Measurements from ENCODE around the gene TIGIT. TPM values are rescaled to one million over a fixed set of nuclear protein-coding genes. Genes with fewer than 3 reads are reported as not detected.

TIGIT gene
- total RNA-seq, 4 donors from 2014 or later, result 0.08 to 1.1 (median 0.27) TPM; not detected in 1

DNA sequence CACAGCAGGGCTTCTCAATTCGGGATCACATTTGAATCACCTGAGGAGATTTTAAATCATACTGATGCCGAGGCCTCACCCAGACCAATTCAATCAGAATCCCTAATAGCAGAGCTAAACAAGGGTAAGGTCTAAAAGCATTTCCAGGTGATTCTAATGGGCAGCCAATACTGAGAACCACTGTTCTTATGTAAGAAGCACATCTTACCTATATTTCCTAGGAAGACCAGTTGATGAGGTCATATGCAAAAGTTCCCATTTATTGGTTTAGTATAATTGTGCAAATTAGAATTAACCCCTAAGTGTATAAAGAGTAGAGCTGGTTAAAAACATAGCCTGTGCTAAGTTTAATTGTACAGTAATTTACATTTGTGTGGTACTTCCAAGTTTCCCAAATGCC, 2.1 kb downstream of the TIGIT start:
- Histone ChIP-seq H3K9me3 (no peaks in the 10 kb centered on the region), H3K36me3 (no peaks in the 10 kb centered on the region), H3K4me3 (no peak overlapping the region), H3K27me3 (no peaks in the 10 kb centered on the region), H3K4me1 (no peaks in the 10 kb centered on the region), H3K27ac (no peak overlapping the region)
- ATAC-seq, result no peak
- TF ChIP-seq, protein P1, sequence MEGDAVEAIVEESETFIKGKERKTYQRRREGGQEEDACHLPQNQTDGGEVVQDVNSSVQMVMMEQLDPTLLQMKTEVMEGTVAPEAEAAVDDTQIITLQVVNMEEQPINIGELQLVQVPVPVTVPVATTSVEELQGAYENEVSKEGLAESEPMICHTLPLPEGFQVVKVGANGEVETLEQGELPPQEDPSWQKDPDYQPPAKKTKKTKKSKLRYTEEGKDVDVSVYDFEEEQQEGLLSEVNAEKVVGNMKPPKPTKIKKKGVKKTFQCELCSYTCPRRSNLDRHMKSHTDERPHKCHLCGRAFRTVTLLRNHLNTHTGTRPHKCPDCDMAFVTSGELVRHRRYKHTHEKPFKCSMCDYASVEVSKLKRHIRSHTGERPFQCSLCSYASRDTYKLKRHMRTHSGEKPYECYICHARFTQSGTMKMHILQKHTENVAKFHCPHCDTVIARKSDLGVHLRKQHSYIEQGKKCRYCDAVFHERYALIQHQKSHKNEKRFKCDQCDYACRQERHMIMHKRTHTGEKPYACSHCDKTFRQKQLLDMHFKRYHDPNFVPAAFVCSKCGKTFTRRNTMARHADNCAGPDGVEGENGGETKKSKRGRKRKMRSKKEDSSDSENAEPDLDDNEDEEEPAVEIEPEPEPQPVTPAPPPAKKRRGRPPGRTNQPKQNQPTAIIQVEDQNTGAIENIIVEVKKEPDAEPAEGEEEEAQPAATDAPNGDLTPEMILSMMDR (IDR thresholded peaks at IDR 0.05), result no peak
- TF ChIP-seq POLR2A (IDR thresholded peaks at IDR 0.05) (no peak), EP300 (IDR thresholded peaks at IDR 0.05) (no peak), POLR2AphosphoS5 (IDR thresholded peaks at IDR 0.05) (no peak)
- WGBS, 2 donors (ENCODE audit: low coverage in 1 of 2), result 100% methylated on average over 1 of the region's 2 CpGs; no CpG with 5 or more reads in 1 of the 2 donors

DNA sequence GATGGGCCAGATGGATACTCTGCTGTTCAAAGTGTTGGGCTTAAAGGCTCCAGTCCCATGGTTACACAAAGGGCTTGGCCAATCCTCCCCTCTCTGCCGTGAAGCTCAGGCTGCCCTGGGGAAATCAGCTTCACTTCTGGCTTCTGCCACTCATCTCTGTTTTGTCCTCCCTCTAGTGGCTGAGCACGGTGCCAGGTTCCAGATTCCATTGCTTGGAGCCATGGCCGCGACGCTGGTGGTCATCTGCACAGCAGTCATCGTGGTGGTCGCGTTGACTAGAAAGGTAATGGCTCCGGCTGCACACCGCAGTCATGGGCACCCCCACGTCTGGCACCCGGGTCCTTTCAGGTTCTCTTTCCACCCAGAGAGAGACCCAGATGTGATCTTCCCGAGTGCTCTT, 5.6 kb downstream of the TIGIT start:
- no peaks in the 10 kb centered on the region for H3K4me1 ChIP-seq
- no peaks in the 10 kb centered on the region for H3K9me3 ChIP-seq
- H3K4me3 ChIP-seq, result no peak overlapping the region
- no peak overlapping the region for H3K27ac ChIP-seq
- WGBS, 2 donors (ENCODE audit: low coverage in 1 of 2), result 40 to 74% methylated on average over 2 to 7 of the region's 13 CpGs
- H3K27me3 ChIP-seq, result no peaks in the 10 kb centered on the region
- ATAC-seq, result no peak
- TF ChIP-seq, protein P1 (IDR thresholded peaks at IDR 0.05), result no peak
- TF ChIP-seq POLR2A (IDR thresholded peaks at IDR 0.05) (no peak), POLR2AphosphoS5 (IDR thresholded peaks at IDR 0.05) (no peak), EP300 (IDR thresholded peaks at IDR 0.05) (no peak)
- no peaks in the 10 kb centered on the region for H3K36me3 ChIP-seq

DNA sequence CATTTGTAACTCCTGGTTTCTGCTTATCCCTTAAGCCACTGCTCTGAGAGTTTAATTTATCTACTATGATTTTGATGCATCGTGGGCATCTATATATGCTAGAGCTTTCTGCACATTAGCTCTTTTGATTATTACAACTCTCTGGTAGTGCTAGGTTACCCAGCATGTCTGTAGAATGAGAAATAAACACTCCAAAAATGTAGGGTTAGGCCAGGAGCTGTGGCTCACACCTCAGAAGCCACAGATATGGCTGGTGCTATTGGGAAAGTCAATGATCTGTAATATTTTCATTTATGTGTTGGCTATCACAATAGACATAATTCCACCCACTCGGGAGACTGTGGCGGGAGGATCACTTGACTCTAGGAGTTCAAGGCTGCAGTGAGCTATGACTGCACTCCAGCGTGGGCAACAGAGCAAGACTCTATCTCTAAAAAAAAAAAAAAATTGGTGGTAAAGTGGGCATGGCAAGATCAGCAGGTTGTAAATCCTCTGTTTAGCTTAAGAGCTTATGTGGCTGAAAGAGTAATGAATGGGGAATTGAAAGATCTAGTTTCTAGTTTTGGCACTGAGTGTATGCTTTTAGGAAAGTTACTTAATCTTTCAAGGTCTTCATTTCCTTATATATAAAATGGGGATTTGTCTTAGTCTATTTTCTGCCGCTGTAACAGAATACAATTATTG, 6.3 kb downstream of the TIGIT start:
- H3K4me1 ChIP-seq, result no peaks in the 10 kb centered on the region
- WGBS, 2 donors (ENCODE audit: low coverage in 1 of 2), result 91 to 94% methylated on average over 2 to 4 of the region's 5 CpGs
- no peak for TF ChIP-seq EP300 (IDR thresholded peaks at IDR 0.05)
- TF ChIP-seq POLR2AphosphoS5 (IDR thresholded peaks at IDR 0.05), result no peak
- TF ChIP-seq POLR2A (IDR thresholded peaks at IDR 0.05), result no peak
- TF ChIP-seq, protein P1 (IDR thresholded peaks at IDR 0.05), result no peak
- H3K27ac ChIP-seq, result no peak overlapping the region
- ATAC-seq, result no peak
- H3K4me3 ChIP-seq, result no peak overlapping the region
- no peaks in the 10 kb centered on the region for H3K27me3 ChIP-seq
- no peaks in the 10 kb centered on the region for H3K9me3 ChIP-seq
- H3K36me3 ChIP-seq, result no peaks in the 10 kb centered on the region

DNA sequence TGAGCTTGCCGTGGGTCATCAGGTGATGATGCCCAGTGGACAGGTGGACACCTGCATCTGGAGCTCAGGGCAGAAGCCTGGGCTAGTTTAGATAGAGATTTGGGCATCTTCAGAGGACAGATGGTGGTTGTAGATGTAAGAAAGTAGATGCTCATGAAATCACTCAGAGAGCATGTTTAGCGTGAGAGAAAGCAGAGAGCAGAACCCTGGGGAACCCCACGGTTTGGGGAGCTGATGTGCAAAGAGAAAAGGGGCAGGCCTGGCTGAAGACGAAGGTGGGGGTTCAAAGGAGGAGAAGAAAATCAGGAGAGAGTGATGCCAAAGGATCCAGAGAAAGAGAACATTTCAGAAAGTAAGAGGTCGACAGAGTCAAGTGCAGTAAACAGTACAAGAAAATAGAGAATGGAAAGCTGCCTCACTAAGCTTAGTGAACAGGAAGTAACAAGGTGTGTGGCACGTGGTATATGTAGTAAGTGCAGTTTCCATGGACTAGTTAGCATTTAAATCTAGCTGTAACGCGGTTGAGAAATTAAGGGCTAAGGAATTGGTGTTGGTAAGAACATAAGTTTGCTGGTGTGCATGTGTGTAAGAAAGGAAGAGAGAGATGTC, 13.5 kb downstream of the TIGIT start:
- TF ChIP-seq EP300 (IDR thresholded peaks at IDR 0.05) (no peak), POLR2A (IDR thresholded peaks at IDR 0.05) (no peak), POLR2AphosphoS5 (IDR thresholded peaks at IDR 0.05) (no peak)
- TF ChIP-seq, protein P1 (IDR thresholded peaks at IDR 0.05), result no peak
- no peak overlapping the region for H3K27ac ChIP-seq
- no peaks in the 10 kb centered on the region for H3K36me3 ChIP-seq
- WGBS, 2 donors (ENCODE audit: low coverage in 1 of 2), result 76 to 90% methylated on average over 7 of the region's 8 CpGs
- ATAC-seq, result no peak
- no peaks in the 10 kb centered on the region for H3K27me3 ChIP-seq
- no peaks in the 10 kb centered on the region for H3K4me1 ChIP-seq
- H3K4me3 ChIP-seq, result no peak overlapping the region
- no peaks in the 10 kb centered on the region for H3K9me3 ChIP-seq

DNA sequence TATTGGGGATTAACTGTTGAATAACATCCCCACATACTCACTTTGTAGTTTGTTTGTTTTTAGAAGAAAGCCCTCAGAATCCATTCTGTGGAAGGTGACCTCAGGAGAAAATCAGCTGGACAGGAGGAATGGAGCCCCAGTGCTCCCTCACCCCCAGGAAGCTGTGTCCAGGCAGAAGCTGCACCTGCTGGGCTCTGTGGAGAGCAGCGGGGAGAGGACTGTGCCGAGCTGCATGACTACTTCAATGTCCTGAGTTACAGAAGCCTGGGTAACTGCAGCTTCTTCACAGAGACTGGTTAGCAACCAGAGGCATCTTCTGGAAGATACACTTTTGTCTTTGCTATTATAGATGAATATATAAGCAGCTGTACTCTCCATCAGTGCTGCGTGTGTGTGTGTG, 14.0 kb downstream of the TIGIT start:
- Histone ChIP-seq H3K27ac (no peak overlapping the region), H3K4me3 (no peak overlapping the region), H3K36me3 (no peaks in the 10 kb centered on the region), H3K9me3 (no peaks in the 10 kb centered on the region), H3K4me1 (no peaks in the 10 kb centered on the region), H3K27me3 (no peaks in the 10 kb centered on the region)
- no peak for TF ChIP-seq EP300 (IDR thresholded peaks at IDR 0.05)
- TF ChIP-seq POLR2A (IDR thresholded peaks at IDR 0.05), result no peak
- no peak for TF ChIP-seq POLR2AphosphoS5 (IDR thresholded peaks at IDR 0.05)
- TF ChIP-seq, protein P1 (IDR thresholded peaks at IDR 0.05), result no peak
- 27 to 53% methylated on average over 1 to 3 of the region's 3 CpGs for WGBS, 2 donors (ENCODE audit: low coverage in 1 of 2)
- ATAC-seq, result no peak
